Testis (tissue), 3 donors: ENCODE measurements around the gene RNF121. TPM values are rescaled to one million over a fixed set of nuclear protein-coding genes. Genes with fewer than 3 reads are reported as not detected.
A peak's percentile ranks its signal among the peaks of the same experiment; 100 is the strongest.

ENCODE experiments used
- DNase-seq: peaks from one replicate; pipeline ENCODE4 v3.0.0-alpha.2; 2019
- H3K27ac ChIP-seq, 2 donors: fragments of 200-600 bp; sonication (generic); one replicate each; pipeline ENCODE4 v1.5.1; 2019
- H3K27me3 ChIP-seq: fragments of 200-600 bp; sonication (generic); one replicate; pipeline ENCODE4 v1.5.1; 2019
- H3K36me3 ChIP-seq: fragments of 200-600 bp; sonication (generic); one replicate; pipeline ENCODE4 v1.5.1; 2017; ENCODE audit warnings: low read depth; ENCODE audit errors: missing control alignments
- H3K4me1 ChIP-seq: fragments of 200-600 bp; sonication (generic); one replicate; pipeline ENCODE4 v1.5.1; 2019
- H3K4me3 ChIP-seq, 2 donors: fragments of 200-600 bp; sonication (generic); one replicate each; pipeline ENCODE4 v1.5.1; 2017 to 2019
- H3K9me3 ChIP-seq: fragments of 200-600 bp; sonication (generic); one replicate; pipeline ENCODE4 v1.5.1; 2017
- CTCF ChIP-seq, 3 experiments: fragments of 450-650 bp in 2 of 3; fragments of 200-600 bp in 1 of 3; sonication (generic) in 1 of 3; IDR thresholded peaks; one replicate each; pipeline ENCODE4 v1.5.1; 2016 to 2019; ENCODE audit warnings: antibody characterized with exemption in 3 of 3, mild to moderate bottlenecking in 2 of 3, moderate library complexity in 1 of 3
- POLR2A ChIP-seq: fragments of 450-650 bp; IDR thresholded peaks from one replicate; pipeline ENCODE4 v1.6.1; 2017; ENCODE audit warnings: antibody characterized with exemption, mild to moderate bottlenecking, moderate library complexity
- WGBS, 2 donors: methylation state at CpG; one replicate each; pipeline ENCODE4 v1.1.5; 2018; 5-methylcytosine and 5-hydroxymethylcytosine counted together
- intact Hi-C: fragments of 100-400 bp; cut with DNase I; formaldehyde crosslinking; loops from one replicate; pipeline ENCODE4 v1.15.1; 2023; ENCODE audit warnings: low total_unique reads
- polyA plus RNA-seq: library from polyadenylated mRNA; stranded (reverse); fragments of 350-450 nt; fragmentation: Illumina TruSeq; extraction: RNeasy Lipid Tissue Mini Kit (QIAGEN cat#74804); gene quantifications from one replicate; pipeline ENCODE4 v1.2.3, GENCODE V29; 2014; ENCODE audit warnings: low read depth, low replicate concordance; ENCODE audit not compliant: insufficient read depth
- total RNA-seq, 2 donors: library from RNA; depleted of rRNA; stranded (reverse); fragments of >200 nt; gene quantifications; one replicate each; pipeline ENCODE4 v1.2.3, GENCODE V29; 2016

RNF121 gene
- total and polyA plus RNA-seq, 3 donors from 2014 or later: 51.7 to 72.5 (median 54.4) TPM

GRCh38 chr11:71936825-71937224 is 8.0 kb downstream of the RNF121 start:
- intact Hi-C loops: no loop called here
- WGBS, 2 donors: 42 to 58% methylated on average over 5 of the region's 5 CpGs
- Histone ChIP-seq H3K9me3 (no peaks in the 10 kb centered on the region), H3K4me3 (no peak overlapping the region), H3K27ac (no peak overlapping the region), H3K4me1 (peaks cover 18% of the 10 kb centered on the region), H3K36me3 (no peaks in the 10 kb centered on the region), H3K27me3 (no peaks in the 10 kb centered on the region)
- DNase-seq: no peak
- TF ChIP-seq CTCF (IDR thresholded peaks at IDR 0.05): no peak

- Histone ChIP-seq H3K27ac (peak overlapping the region in 1 of 2 donors; percentile 46), H3K9me3 (no peaks in the 10 kb centered on the region), H3K27me3 (no peaks in the 10 kb centered on the region), H3K4me3 (no peak overlapping the region), H3K36me3 (no peaks in the 10 kb centered on the region), H3K4me1 (peaks cover 18% of the 10 kb centered on the region)
- intact Hi-C loops: no loop called here
- 50 to 77% methylated on average over 1 of the region's 1 CpG for WGBS, 2 donors
- DNase-seq: peak; percentile 43
- no peak for TF ChIP-seq CTCF (IDR thresholded peaks at IDR 0.05)
- TF ChIP-seq POLR2A: no peak
Measured at GRCh38 chr11:71937826-71938225, 9.0 kb downstream of the RNF121 start.

- Histone ChIP-seq H3K4me3 (no peak overlapping the region), H3K36me3 (no peaks in the 10 kb centered on the region), H3K9me3 (no peaks in the 10 kb centered on the region), H3K27ac (no peak overlapping the region), H3K4me1 (peaks cover 15% of the 10 kb centered on the region), H3K27me3 (no peaks in the 10 kb centered on the region)
- intact Hi-C loops: no loop called here
- no peak for TF ChIP-seq POLR2A
- no peak for TF ChIP-seq CTCF (IDR thresholded peaks at IDR 0.05)
- WGBS, 2 donors: 85 to 88% methylated on average over 6 of the region's 6 CpGs
- no peak for DNase-seq
Measured at GRCh38 chr11:71940561-71941219, 11.8 kb downstream of the RNF121 start.

GRCh38 chr11:71946144-71946571 is 17.3 kb downstream of the RNF121 start:
- Histone ChIP-seq H3K36me3 (no peaks in the 10 kb centered on the region), H3K27ac (no peak overlapping the region), H3K27me3 (no peaks in the 10 kb centered on the region), H3K9me3 (no peaks in the 10 kb centered on the region), H3K4me3 (no peak overlapping the region), H3K4me1 (no peaks in the 10 kb centered on the region)
- TF ChIP-seq CTCF (IDR thresholded peaks at IDR 0.05): no peak
- TF ChIP-seq POLR2A: no peak
- intact Hi-C loops: no loop called here
- DNase-seq: no peak
- WGBS, 2 donors: 61 to 65% methylated on average over 2 of the region's 2 CpGs

- intact Hi-C loops: no loop called here
- DNase-seq: no peak
- H3K4me1 ChIP-seq: no peaks in the 10 kb centered on the region
Measured at GRCh38 chr11:71947498-71947897, 18.7 kb downstream of the RNF121 start.

More at GRCh38 chr11:71947498-71947897, 18.7 kb downstream of the RNF121 start:
- H3K4me3 ChIP-seq: no peak overlapping the region
- H3K27me3 ChIP-seq: no peaks in the 10 kb centered on the region
- no peaks in the 10 kb centered on the region for H3K36me3 ChIP-seq
- 88 to 93% methylated on average over 3 of the region's 3 CpGs for WGBS, 2 donors
- H3K27ac ChIP-seq: no peak overlapping the region
- TF ChIP-seq POLR2A: no peak
- TF ChIP-seq CTCF (IDR thresholded peaks at IDR 0.05): no peak
- no peaks in the 10 kb centered on the region for H3K9me3 ChIP-seq
